Gastrocnemius medialis (tissue), 4 donors: Measurements from ENCODE around the gene TNS1.

Experiments used
- CTCF ChIP-seq, 5 experiments: fragments of 450-650 bp in 3 of 5; fragments of 200-600 bp in 2 of 5; sonication (generic) in 2 of 5; IDR thresholded peaks in 4 of 5; conservative IDR thresholded peaks in 1 of 5; 1 replicate in 4 of 5; 2 replicates in 1 of 5; pipeline ENCODE4 v1.5.1; 2016 to 2019; ENCODE audit warnings: antibody characterized with exemption in 5 of 5, mild to moderate bottlenecking in 3 of 5, moderate library complexity in 3 of 5
- POLR2A ChIP-seq, 2 donors: fragments of 450-650 bp; IDR thresholded peaks; one replicate each; pipeline ENCODE4 v1.6.1; 2017; ENCODE audit warnings: antibody characterized with exemption in 2 of 2, mild to moderate bottlenecking in 2 of 2, moderate library complexity in 2 of 2

DNA sequence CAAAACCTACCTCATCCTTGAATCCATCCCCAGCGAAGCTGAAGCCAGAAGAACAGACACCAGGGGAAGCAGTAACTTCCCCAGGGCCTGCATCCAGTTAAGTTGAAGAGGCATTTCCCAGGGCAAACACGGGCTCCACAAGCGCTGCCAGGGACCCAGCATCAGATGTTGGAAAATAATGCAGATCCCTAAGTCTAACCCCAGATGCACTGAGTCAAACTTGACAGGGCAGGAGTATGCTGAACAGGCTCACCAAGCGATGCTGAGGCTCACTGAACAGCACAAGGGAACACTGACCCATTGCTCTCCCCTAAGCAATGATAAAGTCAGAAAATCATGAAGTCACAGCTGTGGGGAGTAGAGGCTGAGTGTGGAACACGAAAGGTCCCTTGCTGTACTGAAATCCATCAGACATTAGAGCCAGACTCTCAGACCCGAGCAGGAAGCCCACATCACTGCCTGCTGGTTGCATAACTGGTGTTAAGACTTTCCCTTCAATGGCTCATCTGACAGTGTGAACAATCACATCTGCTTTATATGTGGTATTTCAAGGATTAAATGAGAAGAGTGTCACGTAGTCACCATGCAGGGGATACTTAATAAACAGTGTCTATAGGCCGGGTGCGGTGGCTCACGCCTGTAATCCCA, 36.2 kb downstream of the TNS1 start:
- TF ChIP-seq POLR2A (IDR thresholded peaks at IDR 0.05): no peak
- no peak for TF ChIP-seq CTCF (IDR thresholded peaks at IDR 0.05 in 4 of 5, conservative IDR thresholded peaks at IDR 0.05 in 1 of 5)
